ENCODE data around the gene SLC1A7. TPM values are rescaled to one million over a fixed set of nuclear protein-coding genes. Genes with fewer than 3 reads are reported as not detected.

Gene SLC1A7
- polyA plus RNA-seq, 1 donor from 2014 or later = not detected

GRCh38 chr1:53140451-53140850, 2.0 kb downstream of the SLC1A7 start:
- Histone ChIP-seq H3K4me2 (ENCODE audit: low read length) (no peak overlapping the region), H3F3A (ENCODE audit: insufficient read depth, low read length, poor library complexity, severe bottlenecking) (no peaks in the 10 kb centered on the region), H3K27ac (ENCODE audit: low read length) (no peak overlapping the region), H3K79me2 (replicated peaks; ENCODE audit: insufficient read depth, low read length) (no peaks in the 10 kb centered on the region), H3K4me3 (ENCODE audit: low read length) (no peak overlapping the region), H3K36me3 (ENCODE audit: insufficient read depth, low read length) (no peaks in the 10 kb centered on the region), H3K9ac (ENCODE audit: low read length) (no peak overlapping the region), H3K27me3 (ENCODE audit: insufficient read depth, low read depth, low read length) (no peaks in the 10 kb centered on the region), H2AFZ (ENCODE audit: low read depth, low read length) (no peak overlapping the region), H3K9me2 (ENCODE audit: insufficient read depth, low read length) (no peaks in the 10 kb centered on the region), H4K20me1 (ENCODE audit: insufficient read depth) (no peaks in the 10 kb centered on the region), H3K9me3 (ENCODE audit: low read length) (no peaks in the 10 kb centered on the region)
- TF ChIP-seq REST (IDR thresholded peaks at IDR 0.05; ENCODE audit: borderline replicate concordance) (no peak), MXI1 (conservative IDR thresholded peaks at IDR 0.05; ENCODE audit: poor library complexity, severe bottlenecking) (no peak), EZH2 (IDR thresholded peaks at IDR 0.05; ENCODE audit: borderline replicate concordance, insufficient read depth, low read length, poor library complexity, severe bottlenecking) (no peak), EP300 (conservative IDR thresholded peaks at IDR 0.05; ENCODE audit: poor library complexity, severe bottlenecking) (no peak)

- H3K9me2 ChIP-seq (ENCODE audit: insufficient read depth, low read length) = no peaks in the 10 kb centered on the region
- H4K20me1 ChIP-seq (ENCODE audit: insufficient read depth) = no peaks in the 10 kb centered on the region
- H2AFZ ChIP-seq (ENCODE audit: low read depth, low read length) = no peak overlapping the region
- TF ChIP-seq POLR2AphosphoS5 (IDR thresholded peaks at IDR 0.05) = no peak
- no peak for TF ChIP-seq TAF1 (IDR thresholded peaks at IDR 0.05; ENCODE audit: low read depth)
- no peak overlapping the region for H3K4me3 ChIP-seq (ENCODE audit: low read length)
- no peak overlapping the region for H3K4me2 ChIP-seq (ENCODE audit: low read length)
- H3K9me3 ChIP-seq (ENCODE audit: low read length) = no peaks in the 10 kb centered on the region
- no peaks in the 10 kb centered on the region for H3F3A ChIP-seq (ENCODE audit: insufficient read depth, low read length, poor library complexity, severe bottlenecking)
- H3K27ac ChIP-seq (ENCODE audit: low read length) = no peak overlapping the region
- H3K9ac ChIP-seq (ENCODE audit: low read length) = no peak overlapping the region
- H3K36me3 ChIP-seq (ENCODE audit: insufficient read depth, low read length) = no peaks in the 10 kb centered on the region
- H3K79me2 ChIP-seq (replicated peaks; ENCODE audit: insufficient read depth, low read length) = no peaks in the 10 kb centered on the region
- no peaks in the 10 kb centered on the region for H3K27me3 ChIP-seq (ENCODE audit: insufficient read depth, low read depth, low read length)
These were observed 2.5 kb downstream of the SLC1A7 start for GRCh38 chr1:53139951-53140361.

GRCh38 chr1:53138991-53139884, 3.2 kb downstream of the SLC1A7 start:
- no peak for TF ChIP-seq TAF1 (IDR thresholded peaks at IDR 0.05; ENCODE audit: low read depth)
- no peak for TF ChIP-seq EP300 (conservative IDR thresholded peaks at IDR 0.05; ENCODE audit: poor library complexity, severe bottlenecking)
- no peak for TF ChIP-seq SMC3 (conservative IDR thresholded peaks at IDR 0.05; ENCODE audit: poor library complexity)
- no peak for TF ChIP-seq REST (IDR thresholded peaks at IDR 0.05; ENCODE audit: borderline replicate concordance)
- no peak for TF ChIP-seq MXI1 (conservative IDR thresholded peaks at IDR 0.05; ENCODE audit: poor library complexity, severe bottlenecking)
- no peak for TF ChIP-seq RAD21 (conservative IDR thresholded peaks at IDR 0.05)
- no peak for TF ChIP-seq POLR2AphosphoS5 (IDR thresholded peaks at IDR 0.05)
- no peak for TF ChIP-seq CTCF (IDR thresholded peaks at IDR 0.05; ENCODE audit: poor library complexity, severe bottlenecking)
- Histone ChIP-seq H3K9me3 (ENCODE audit: low read length) (no peaks in the 10 kb centered on the region), H4K20me1 (ENCODE audit: insufficient read depth) (no peaks in the 10 kb centered on the region), H3K27me3 (ENCODE audit: insufficient read depth, low read depth, low read length) (no peaks in the 10 kb centered on the region), H3K9me2 (ENCODE audit: insufficient read depth, low read length) (no peaks in the 10 kb centered on the region), H3K4me2 (ENCODE audit: low read length) (no peak overlapping the region), H3K36me3 (ENCODE audit: insufficient read depth, low read length) (no peaks in the 10 kb centered on the region), H3F3A (ENCODE audit: insufficient read depth, low read length, poor library complexity, severe bottlenecking) (no peaks in the 10 kb centered on the region), H2AFZ (ENCODE audit: low read depth, low read length) (no peak overlapping the region), H3K79me2 (replicated peaks; ENCODE audit: insufficient read depth, low read length) (no peaks in the 10 kb centered on the region), H3K27ac (ENCODE audit: low read length) (no peak overlapping the region), H3K9ac (ENCODE audit: low read length) (no peak overlapping the region), H3K4me3 (ENCODE audit: low read length) (no peak overlapping the region)
